NCI-H345 (cell line): ENCODE measurements around the gene RASA4B.
"Not testable (repeated sequence)": the region's sequence is repeated elsewhere in the genome, so short reads cannot be mapped to it uniquely, and the experiment has no call there.

Experiments
- DNase-seq: peaks from one replicate; lab custom pipeline; 2025; lab: John Stamatoyannopoulos, UW

RASA4B gene

GRCh38 chr7:102473271-102473991 is 44.1 kb downstream of the RASA4B start:
- DNase-seq, result no peak

- DNase-seq, result no peak
Observed at GRCh38 chr7:102472126-102473041, 45.2 kb downstream of the RASA4B start.

- no peak for DNase-seq
Observed at GRCh38 chr7:102471791-102472125, 45.8 kb downstream of the RASA4B start.

- no peak for DNase-seq
Observed at GRCh38 chr7:102469972-102470825, 47.4 kb downstream of the RASA4B start.

GRCh38 chr7:102469351-102469971 is 48.1 kb downstream of the RASA4B start:
- DNase-seq, result no peak

GRCh38 chr7:102468478-102469350 is 48.9 kb downstream of the RASA4B start:
- no peak for DNase-seq

- DNase-seq, result no peak
Observed at GRCh38 chr7:102467581-102468477, 49.7 kb downstream of the RASA4B start.

- no peak for DNase-seq
Observed at GRCh38 chr7:102466097-102466496, 51.5 kb downstream of the RASA4B start.

- DNase-seq, result peak; percentile 93
Observed at GRCh38 chr7:102464577-102465280, 52.8 kb downstream of the RASA4B start, which contains the start of the genes ALKBH4 and LRWD1. ALKBH4 (minus strand) TSS chr7:102464863; CDS start chr7:102464836, 27 bp downstream. LRWD1 (plus strand) TSS chr7:102464984; CDS start chr7:102465081, 97 bp downstream.

- DNase-seq, result no peak
Observed at GRCh38 chr7:102463841-102464576, 53.6 kb downstream of the RASA4B start.

GRCh38 chr7:102460467-102460866 is 57.1 kb downstream of the RASA4B start:
- no peak for DNase-seq

GRCh38 chr7:102459221-102459844 is 58.2 kb downstream of the RASA4B start:
- DNase-seq, result no peak

- no peak for DNase-seq
Observed at GRCh38 chr7:102457352-102457924, 60.1 kb downstream of the RASA4B start.

- DNase-seq, result no peak
Observed at GRCh38 chr7:102456327-102456726, 61.2 kb downstream of the RASA4B start.

GRCh38 chr7:102455596-102455995 is 62.0 kb downstream of the RASA4B start:
- no peak for DNase-seq

- DNase-seq, result not testable (repeated sequence)
Observed at GRCh38 chr7:102454932-102455331, 62.6 kb downstream of the RASA4B start.

GRCh38 chr7:102454468-102454867 is 63.1 kb downstream of the RASA4B start:
- DNase-seq, result peak; percentile 15
